ENCODE measurements around the gene RNF32. TPM values are rescaled to one million over a fixed set of nuclear protein-coding genes. Genes with fewer than 3 reads are reported as not detected.

RNF32 gene
- total RNA-seq, 2 donors from 2014 or later = 0.79 TPM; not detected in 1

- TF ChIP-seq CTCF (IDR thresholded peaks at IDR 0.05) = no peak
- H3K27me3 ChIP-seq = no peaks in the 10 kb centered on the region
- H3K9me3 ChIP-seq = no peaks in the 10 kb centered on the region
- no peaks in the 10 kb centered on the region for H3K4me1 ChIP-seq
- DNase-seq (ENCODE audit: low spot score) = no peak
- no peak overlapping the region for H3K4me3 ChIP-seq
- H3K27ac ChIP-seq = no peak overlapping the region
- peaks cover 9% of the 10 kb centered on the region for H3K36me3 ChIP-seq
These were observed 27.7 kb downstream of the RNF32 start for GRCh38 chr7:156668130-156668741.

- no peak for DNase-seq (ENCODE audit: low spot score)
- H3K27me3 ChIP-seq = no peaks in the 10 kb centered on the region
- TF ChIP-seq CTCF (IDR thresholded peaks at IDR 0.05) = no peak
These were observed 28.7 kb downstream of the RNF32 start for GRCh38 chr7:156669035-156669828.

GRCh38 chr7:156673454-156673853 is 32.9 kb downstream of the RNF32 start:
- TF ChIP-seq CTCF (IDR thresholded peaks at IDR 0.05) = no peak
- no peaks in the 10 kb centered on the region for H3K4me1 ChIP-seq
- H3K27ac ChIP-seq = no peak overlapping the region
- peaks cover 31% of the 10 kb centered on the region for H3K36me3 ChIP-seq
- no peak for DNase-seq (ENCODE audit: low spot score)
- no peaks in the 10 kb centered on the region for H3K9me3 ChIP-seq
- H3K4me3 ChIP-seq = no peak overlapping the region
- no peaks in the 10 kb centered on the region for H3K27me3 ChIP-seq

More at GRCh38 chr7:156669035-156669828, 28.7 kb downstream of the RNF32 start:
- H3K27ac ChIP-seq = no peak overlapping the region
- H3K36me3 ChIP-seq = peaks cover 9% of the 10 kb centered on the region
- no peaks in the 10 kb centered on the region for H3K4me1 ChIP-seq
- H3K9me3 ChIP-seq = no peaks in the 10 kb centered on the region
- no peak overlapping the region for H3K4me3 ChIP-seq

GRCh38 chr7:156673902-156674301 is 33.3 kb downstream of the RNF32 start:
- no peak for DNase-seq (ENCODE audit: low spot score)
- Histone ChIP-seq H3K9me3 (no peaks in the 10 kb centered on the region), H3K4me3 (no peak overlapping the region), H3K27me3 (no peaks in the 10 kb centered on the region), H3K36me3 (peaks cover 36% of the 10 kb centered on the region), H3K4me1 (no peaks in the 10 kb centered on the region), H3K27ac (no peak overlapping the region)
- TF ChIP-seq CTCF (IDR thresholded peaks at IDR 0.05) = no peak

- no peaks in the 10 kb centered on the region for H3K4me1 ChIP-seq
- H3K36me3 ChIP-seq = peaks cover 44% of the 10 kb centered on the region
- no peak for TF ChIP-seq CTCF (IDR thresholded peaks at IDR 0.05)
- no peak for DNase-seq (ENCODE audit: low spot score)
- H3K4me3 ChIP-seq = no peak overlapping the region
- H3K27ac ChIP-seq = no peak overlapping the region
- H3K27me3 ChIP-seq = no peaks in the 10 kb centered on the region
- H3K9me3 ChIP-seq = no peaks in the 10 kb centered on the region
These were observed 35.1 kb downstream of the RNF32 start for GRCh38 chr7:156675721-156676120.
